Upper lobe of right lung (tissue), 1 donor: Measurements from ENCODE around the gene PLAGL1. TPM values are rescaled to one million over a fixed set of nuclear protein-coding genes. Genes with fewer than 3 reads are reported as not detected.

Experiments used
- ATAC-seq: fragments of 200-7000 bp; cut with Tn5 transposase; one replicate; pipeline ENCODE4 v1.9.1; 2020; ENCODE audit warnings: mild to moderate bottlenecking, moderate library complexity
- DNase-seq: peaks from one replicate; pipeline ENCODE4 v3.0.0-alpha.2; 2020
- H3K27ac ChIP-seq: fragments of 200-600 bp; one replicate; pipeline ENCODE4 v1.8.0; 2022
- H3K27me3 ChIP-seq: fragments of 200-600 bp; one replicate; pipeline ENCODE4 v1.8.0; 2022; ENCODE audit warnings: mild to moderate bottlenecking
- H3K36me3 ChIP-seq: fragments of 200-600 bp; one replicate; pipeline ENCODE4 v1.8.0; 2022
- H3K4me1 ChIP-seq: fragments of 200-600 bp; one replicate; pipeline ENCODE4 v1.8.0; 2022
- H3K4me3 ChIP-seq: fragments of 200-600 bp; one replicate; pipeline ENCODE4 v1.8.0; 2022; ENCODE audit warnings: mild to moderate bottlenecking
- H3K9me3 ChIP-seq: fragments of 200-600 bp; one replicate; pipeline ENCODE4 v1.8.0; 2022
- CTCF ChIP-seq: fragments of 200-600 bp; IDR thresholded peaks from one replicate; pipeline ENCODE4 v1.8.0; 2022; ENCODE audit warnings: antibody characterized with exemption
- intact Hi-C: fragments of 100-400 bp; cut with DNase I; formaldehyde crosslinking; loops from one replicate; pipeline ENCODE4 v1.11.0; 2022
- total RNA-seq: library from RNA; stranded (reverse); fragmentation: NEBNext Ultra II Directional; extraction: Animal tissue kit (Norgen Biotek cat#: 25700); gene quantifications from one replicate; pipeline ENCODE4 v1.2.1, GENCODE V29; 2021
- donor health status: DM: no; HTN: yes; CAD: no; lungs with severe emphysema.

The PLAGL1 gene
- total RNA-seq, 1 donor from 2014 or later: 34.8 TPM

DNA sequence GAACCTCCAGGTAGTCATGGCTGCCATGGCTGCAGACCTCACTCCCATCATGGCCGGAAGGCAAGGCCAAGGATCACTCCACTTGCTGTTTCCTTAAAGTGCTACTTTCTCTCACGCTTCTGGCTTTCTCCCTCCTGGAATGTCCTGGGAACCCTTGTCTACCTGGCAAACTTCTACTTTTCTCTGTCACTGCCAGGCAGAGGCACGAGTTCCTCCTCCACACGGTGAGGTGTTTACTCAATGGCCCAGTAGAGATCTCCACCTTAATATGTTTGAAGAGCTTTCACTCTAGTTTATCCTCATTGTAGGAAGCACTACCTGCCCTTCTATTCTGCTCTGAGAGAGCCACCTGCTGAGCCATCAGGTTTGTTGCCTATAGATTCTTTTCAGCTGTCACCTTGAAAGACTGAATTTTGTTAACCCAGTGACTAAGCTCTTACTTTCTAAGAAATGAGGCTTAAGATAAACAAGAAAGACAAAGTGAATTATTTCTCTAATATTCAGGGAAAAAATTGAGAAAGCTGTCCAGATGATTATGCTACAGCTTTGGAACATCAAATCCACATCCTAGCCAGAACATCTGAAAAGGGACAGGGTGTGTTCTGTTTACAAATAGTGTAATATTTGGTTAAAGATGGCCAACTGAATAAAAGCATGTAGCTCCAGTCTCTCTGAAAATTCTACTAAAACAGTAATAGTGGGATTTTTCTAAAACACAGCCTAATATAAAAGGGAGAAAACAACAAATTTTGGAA, 54.9 kb downstream of the PLAGL1 start:
- ATAC-seq: peak; percentile 78

GRCh38 chr6:143952060-143952778, 55.8 kb downstream of the PLAGL1 start:
- Histone ChIP-seq H3K4me3 (no peak overlapping the region), H3K27me3 (no peaks in the 10 kb centered on the region), H3K27ac (no peak overlapping the region), H3K36me3 (no peaks in the 10 kb centered on the region), H3K4me1 (peaks cover 3% of the 10 kb centered on the region), H3K9me3 (no peaks in the 10 kb centered on the region)
- ATAC-seq: no peak
- DNase-seq: no peak
- TF ChIP-seq CTCF: no peak
- intact Hi-C loops: no loop called here

More for the DNA sequence above, 54.9 kb downstream of the PLAGL1 start:
- intact Hi-C loops: no loop called here
- Histone ChIP-seq H3K4me1 (peaks cover 3% of the 10 kb centered on the region), H3K27me3 (no peaks in the 10 kb centered on the region), H3K27ac (no peak overlapping the region), H3K9me3 (no peaks in the 10 kb centered on the region), H3K36me3 (no peaks in the 10 kb centered on the region), H3K4me3 (no peak overlapping the region)
- DNase-seq: no peak
- TF ChIP-seq CTCF: no peak

DNA sequence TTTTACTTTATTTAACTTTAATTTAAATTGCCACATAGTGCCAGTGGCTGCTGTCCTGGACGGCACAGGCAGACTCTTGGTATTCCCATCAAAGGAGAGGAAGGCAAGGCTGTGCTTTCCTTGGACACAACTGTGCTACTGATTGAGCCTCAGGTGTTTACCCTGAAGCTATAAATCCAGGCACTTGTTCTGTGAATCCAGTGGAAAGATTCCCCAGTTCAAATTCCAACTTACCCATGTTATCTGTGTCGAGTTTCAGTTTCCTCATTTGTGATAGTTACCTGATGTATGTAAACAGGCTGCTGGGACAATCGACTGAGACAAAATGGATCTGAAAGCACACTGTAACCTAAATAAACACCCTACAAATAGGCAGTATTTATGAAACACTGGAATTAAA, 57.2 kb downstream of the PLAGL1 start:
- no peak for TF ChIP-seq CTCF
- H3K9me3 ChIP-seq: no peaks in the 10 kb centered on the region
- ATAC-seq (no peak), DNase-seq (no peak)
- intact Hi-C loops: no loop called here
- H3K27me3 ChIP-seq: no peaks in the 10 kb centered on the region
- H3K36me3 ChIP-seq: no peaks in the 10 kb centered on the region
- no peak overlapping the region for H3K4me3 ChIP-seq
- peak overlapping the region; percentile 61 for H3K27ac ChIP-seq
- peaks cover 3% of the 10 kb centered on the region for H3K4me1 ChIP-seq

DNA sequence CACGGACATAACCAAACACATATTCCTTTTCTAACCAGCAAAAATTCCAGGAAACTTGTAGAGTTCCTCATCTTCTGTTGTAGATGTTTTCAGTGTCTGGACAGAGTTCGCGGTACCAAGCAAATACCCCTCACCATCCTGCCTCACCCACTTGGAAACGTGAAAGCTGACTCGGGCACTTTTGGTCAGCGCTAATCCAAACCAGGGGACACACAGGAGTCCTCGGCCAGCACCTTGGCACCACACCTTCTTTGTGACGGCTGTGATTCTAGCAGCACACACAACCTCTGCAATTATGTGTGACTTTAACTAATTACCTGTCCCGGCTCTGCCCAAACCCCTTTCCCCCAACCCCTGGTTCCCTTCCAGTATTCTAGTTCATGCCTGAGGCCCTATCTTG, 58.1 kb downstream of the PLAGL1 start:
- peak; percentile 32 for ATAC-seq
- no peaks in the 10 kb centered on the region for H3K9me3 ChIP-seq
- peak overlapping the region; percentile 18 for H3K4me3 ChIP-seq
- no peak for DNase-seq
- H3K27me3 ChIP-seq: no peaks in the 10 kb centered on the region
- H3K27ac ChIP-seq: peak overlapping the region; percentile 61
- intact Hi-C loops: no loop called here
- TF ChIP-seq CTCF: no peak
- no peaks in the 10 kb centered on the region for H3K36me3 ChIP-seq
- H3K4me1 ChIP-seq: peaks cover 3% of the 10 kb centered on the region

- H3K9me3 ChIP-seq: no peaks in the 10 kb centered on the region
- peak overlapping the region; percentile 18 for H3K4me3 ChIP-seq
- no peaks in the 10 kb centered on the region for H3K36me3 ChIP-seq
- no peak for TF ChIP-seq CTCF
- no peaks in the 10 kb centered on the region for H3K27me3 ChIP-seq
- DNase-seq (no peak), ATAC-seq (peak; percentile 81)
- H3K4me1 ChIP-seq: peaks cover 3% of the 10 kb centered on the region
- no peak overlapping the region for H3K27ac ChIP-seq
- intact Hi-C loops: no loop called here
These were observed 58.5 kb downstream of the PLAGL1 start for GRCh38 chr6:143949535-143949934.
